ENCODE measurements around the gene E2F1.

The E2F1 gene

DNA sequence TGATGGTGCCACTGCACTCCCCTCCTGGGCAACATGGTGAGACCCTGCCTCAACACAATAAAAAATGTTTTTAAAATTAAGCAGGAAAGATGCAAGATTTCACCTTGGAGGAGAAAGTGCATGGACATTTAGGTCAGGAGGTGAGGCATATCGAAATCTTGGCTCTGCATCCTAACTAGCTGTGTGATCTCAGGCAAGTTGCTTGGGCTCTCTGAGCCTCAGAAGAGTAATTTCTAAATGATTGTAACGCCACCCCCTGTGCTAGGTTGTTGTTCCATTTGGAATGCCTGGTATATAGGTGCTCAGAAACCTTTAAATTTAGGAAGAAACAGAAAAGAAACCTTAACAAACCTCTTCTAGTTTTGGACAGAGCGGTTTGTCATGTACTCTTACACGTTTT lies 60.0 kb downstream of the E2F1 start:
- H3K4me3 Mint-ChIP-seq, result no peak overlapping the region
- DNase-seq (ENCODE audit: low spot score in 2 of 2), result no peak
- ATAC-seq (ENCODE audit: low read depth), result no peak
- H3K36me3 Mint-ChIP-seq, result peaks cover 44% of the 10 kb centered on the region
- peaks cover 7% of the 10 kb centered on the region for H3K4me1 Mint-ChIP-seq
- no peaks in the 10 kb centered on the region for H3K27me3 Mint-ChIP-seq
- H3K9me3 Mint-ChIP-seq, result no peaks in the 10 kb centered on the region
- H3K27ac Mint-ChIP-seq, result no peak overlapping the region

Measured in memory B cell (primary cell).